ENCODE results near the gene KLF6.

The KLF6 gene

DNA sequence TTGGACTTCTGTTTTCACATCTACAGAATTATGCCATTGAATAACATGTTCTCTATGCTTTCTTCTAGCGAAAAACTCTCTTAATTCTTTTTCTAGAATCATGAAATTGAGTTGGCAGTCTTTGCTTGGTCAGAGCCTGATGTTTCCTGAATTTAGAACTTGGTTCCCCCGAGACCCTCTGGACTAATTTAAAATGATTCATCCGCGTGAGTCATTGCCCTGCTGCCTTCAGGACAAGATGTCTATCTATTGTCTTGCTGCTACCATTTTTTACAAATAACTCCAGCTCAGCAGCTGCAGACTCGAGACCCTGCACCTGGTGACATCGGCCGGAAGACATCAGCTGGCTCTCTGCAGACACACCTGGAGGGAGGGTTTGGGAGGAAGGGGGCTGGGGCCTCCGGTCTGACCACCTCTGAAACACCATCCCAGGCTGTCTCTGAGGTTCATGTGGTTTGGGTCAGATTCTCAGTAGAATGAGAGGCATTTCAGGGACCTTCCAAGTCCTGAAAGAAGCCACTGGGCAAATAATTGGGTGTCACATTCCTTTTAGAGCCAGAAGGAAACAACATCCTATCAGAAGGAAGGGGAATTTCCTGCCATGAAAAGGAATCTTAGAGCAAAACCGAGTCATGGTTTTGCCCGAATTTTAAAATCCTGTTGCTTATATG lies 20.9 kb upstream of the KLF6 start:
- DNase-seq = peak; percentile 70 to 83
- TF ChIP-seq GATA1 (IDR thresholded peaks at IDR 0.05; ENCODE audit: low read depth, low read length) = no peak
- TF ChIP-seq POLR2A (IDR thresholded peaks at IDR 0.05; ENCODE audit: low read length) = no peak

DNA sequence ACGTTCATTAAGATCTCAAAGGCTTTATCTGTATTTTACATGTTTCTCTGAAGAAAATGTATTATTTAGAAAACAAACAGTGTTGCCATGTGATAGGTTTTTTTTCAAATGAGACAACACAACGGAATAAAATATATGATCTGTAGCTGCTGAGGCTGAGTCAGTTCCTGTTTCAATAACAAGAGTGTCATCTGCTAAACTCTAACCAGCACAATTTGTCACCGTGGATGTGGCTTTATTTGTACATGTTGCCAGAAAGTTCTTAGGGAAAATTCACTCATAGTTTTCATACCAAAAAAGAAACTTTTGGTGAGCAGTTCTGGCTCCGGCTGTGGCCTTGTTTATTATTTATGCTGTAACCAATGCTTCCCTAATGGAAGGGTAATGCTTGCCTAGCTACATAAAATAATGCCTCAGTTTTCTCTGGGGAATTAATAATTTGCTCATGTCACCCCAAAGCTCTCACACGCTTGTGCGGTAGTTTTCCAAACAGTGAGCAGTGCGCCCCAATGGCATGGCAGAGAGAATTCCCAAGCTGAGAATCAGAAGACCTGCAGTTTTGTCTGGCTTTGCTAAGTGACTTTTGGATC lies 20.3 kb upstream of the KLF6 start:
- peak; percentile 81 to 85 for DNase-seq
- TF ChIP-seq GATA1 (IDR thresholded peaks at IDR 0.05; ENCODE audit: low read depth, low read length) = no peak
- peak; percentile 57 for TF ChIP-seq POLR2A (IDR thresholded peaks at IDR 0.05; ENCODE audit: low read length)

DNA sequence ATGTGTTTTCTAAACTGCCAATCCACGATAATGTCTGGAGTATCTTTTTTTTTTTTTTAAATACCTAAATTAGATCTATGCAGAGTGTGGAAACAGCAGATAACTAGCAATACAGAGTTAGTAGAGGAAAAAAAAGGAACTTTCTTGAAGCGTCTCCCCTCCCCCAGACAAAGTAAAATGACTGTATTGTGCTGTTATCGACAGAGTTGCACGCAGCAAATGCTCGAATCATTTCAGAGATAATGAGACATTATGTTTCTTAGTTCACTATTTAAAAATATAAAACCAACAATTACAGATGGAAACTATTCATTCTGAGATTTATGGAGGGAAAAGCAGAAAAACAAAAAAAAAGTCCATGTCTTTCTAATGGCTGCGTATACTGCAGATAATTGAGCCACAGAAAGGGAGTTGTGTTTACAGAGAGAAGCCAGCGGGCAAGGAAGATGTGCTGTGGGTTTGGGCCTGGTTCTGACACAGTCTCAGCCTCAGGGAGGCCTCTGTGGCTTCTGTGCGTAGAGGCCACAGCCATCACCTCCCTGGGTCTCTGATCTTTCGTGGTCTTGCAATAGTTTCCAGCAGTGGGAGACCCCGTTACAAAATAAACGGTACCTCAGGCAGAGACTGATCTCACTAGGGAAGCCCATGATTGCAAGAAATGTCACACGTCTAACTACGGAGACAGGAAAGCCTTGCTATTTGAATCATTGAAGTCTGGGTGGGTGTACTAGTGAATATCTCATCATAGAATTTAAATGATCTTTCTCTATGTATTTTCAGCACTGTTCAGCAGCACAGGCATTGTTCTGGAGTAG lies 19.1 kb upstream of the KLF6 start:
- TF ChIP-seq GATA1 (IDR thresholded peaks at IDR 0.05; ENCODE audit: low read depth, low read length) = no peak
- TF ChIP-seq POLR2A (IDR thresholded peaks at IDR 0.05; ENCODE audit: low read length) = peak; percentile 51
- peak; percentile 82 to 91 for DNase-seq

DNA sequence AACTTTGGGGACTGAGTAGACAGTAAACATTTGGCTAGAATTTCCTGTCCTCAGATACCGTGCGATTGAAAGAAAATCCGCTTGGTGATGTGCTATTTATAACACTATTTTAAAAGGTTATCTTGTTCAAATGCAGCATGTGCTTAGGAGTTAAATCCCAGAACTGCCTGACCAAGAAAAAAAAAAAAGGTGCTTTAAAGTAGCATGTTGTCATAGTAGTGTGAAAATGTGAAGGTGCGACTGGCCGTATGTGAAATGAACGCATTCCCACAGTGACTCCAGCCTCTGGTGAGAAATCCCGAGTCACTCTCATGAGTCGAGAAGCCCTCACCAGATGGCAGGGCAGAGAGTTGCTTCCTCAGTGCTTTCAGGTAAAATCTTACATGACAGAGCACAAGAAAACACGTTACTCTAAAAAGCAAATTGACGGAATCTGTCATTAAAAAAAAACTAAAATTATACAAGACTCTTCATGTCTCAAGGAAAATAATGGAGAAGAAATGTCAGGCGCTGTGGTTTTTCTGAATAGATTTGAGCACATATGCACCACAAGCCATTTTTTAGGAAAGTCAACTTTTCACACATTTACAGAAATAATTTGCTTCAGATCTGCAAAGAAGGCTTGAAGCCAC lies 18.4 kb upstream of the KLF6 start:
- TF ChIP-seq POLR2A (IDR thresholded peaks at IDR 0.05; ENCODE audit: low read length) (peak; percentile 46), GATA1 (IDR thresholded peaks at IDR 0.05; ENCODE audit: low read depth, low read length) (no peak)
- peak; percentile 78 to 87 for DNase-seq

DNA sequence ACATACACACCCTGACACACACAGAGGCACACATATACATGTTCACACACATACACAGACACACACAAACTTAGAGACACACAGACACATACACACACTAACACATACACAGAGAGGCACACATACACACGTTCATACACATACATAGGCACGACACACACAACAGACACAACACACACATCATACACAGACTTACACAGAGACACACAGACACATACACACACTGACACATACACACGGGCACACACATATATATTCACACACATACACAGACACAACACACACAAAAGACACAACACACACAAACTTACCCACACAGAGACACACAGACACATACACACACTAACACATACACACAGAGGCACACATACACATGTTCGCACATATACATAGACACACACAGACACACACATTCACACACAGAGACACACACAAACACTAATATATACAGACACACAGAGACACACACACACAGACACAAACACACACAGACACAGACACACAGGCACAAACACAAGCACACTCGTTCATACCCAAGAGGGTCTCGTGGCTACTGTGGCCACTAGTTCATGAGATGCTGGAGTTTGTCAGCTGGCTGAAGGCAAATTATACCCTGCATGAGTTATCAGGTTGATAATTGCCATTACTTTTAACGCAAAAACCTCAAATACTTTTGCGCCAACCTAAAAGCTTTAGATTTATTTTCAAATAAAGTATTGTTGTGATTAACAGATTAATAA lies 17.7 kb upstream of the KLF6 start:
- no peak for TF ChIP-seq POLR2A (IDR thresholded peaks at IDR 0.05; ENCODE audit: low read length)
- DNase-seq = peak; percentile 49 to 63

DNA sequence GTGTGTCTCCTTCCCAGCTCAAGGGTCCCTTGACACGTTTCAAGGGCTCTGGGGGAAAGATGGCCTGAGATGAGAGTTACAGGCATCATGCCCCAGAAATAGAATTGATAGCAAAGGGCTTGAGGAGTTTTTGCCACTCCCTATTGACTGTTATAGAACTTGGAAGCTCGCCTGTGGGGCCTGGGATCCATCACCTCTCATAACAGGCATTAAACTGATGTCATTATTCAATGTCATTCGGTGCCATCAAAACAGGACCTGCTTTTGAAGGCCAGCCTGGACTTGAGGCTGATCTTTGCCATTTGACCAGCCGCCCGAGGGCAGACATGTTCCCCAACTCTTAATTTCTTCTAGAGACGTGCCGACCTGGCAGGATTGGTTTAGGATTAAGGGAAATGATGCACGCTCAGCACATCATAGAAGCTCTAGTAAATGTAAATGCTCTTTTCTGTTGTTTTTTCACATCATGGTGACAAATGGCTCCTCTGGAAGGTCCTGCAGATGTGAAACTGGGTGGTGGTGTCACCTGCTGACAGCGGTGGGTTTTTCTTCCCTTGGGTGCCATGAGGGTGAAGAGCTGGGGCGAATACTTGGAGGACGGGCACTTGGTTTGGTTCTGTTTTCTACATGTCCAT lies 16.7 kb upstream of the KLF6 start:
- TF ChIP-seq GATA1 (IDR thresholded peaks at IDR 0.05; ENCODE audit: low read depth, low read length) = no peak
- no peak for TF ChIP-seq POLR2A (IDR thresholded peaks at IDR 0.05; ENCODE audit: low read length)
- DNase-seq = no peak

DNA sequence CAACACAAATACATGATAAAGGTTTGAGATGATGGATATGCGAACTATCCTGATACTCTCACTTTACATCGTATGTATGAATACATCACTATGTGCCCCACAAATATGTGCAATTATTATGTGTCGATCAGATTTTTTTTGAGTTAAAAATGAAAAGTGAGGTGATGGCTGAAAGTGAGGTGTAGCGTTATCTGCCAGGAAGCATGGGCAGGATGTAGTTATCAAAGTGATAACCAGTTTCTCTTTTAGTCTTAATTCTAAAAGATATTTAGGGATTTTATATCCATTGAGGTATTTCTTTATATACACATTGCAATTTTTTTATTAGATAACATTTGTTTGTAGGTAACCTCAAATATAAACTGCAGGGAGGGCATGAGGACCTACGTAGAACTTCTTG lies 15.6 kb upstream of the KLF6 start:
- TF ChIP-seq GATA1 (IDR thresholded peaks at IDR 0.05; ENCODE audit: low read depth, low read length) = no peak
- TF ChIP-seq POLR2A (IDR thresholded peaks at IDR 0.05; ENCODE audit: low read length) = no peak
- no peak for DNase-seq

DNA sequence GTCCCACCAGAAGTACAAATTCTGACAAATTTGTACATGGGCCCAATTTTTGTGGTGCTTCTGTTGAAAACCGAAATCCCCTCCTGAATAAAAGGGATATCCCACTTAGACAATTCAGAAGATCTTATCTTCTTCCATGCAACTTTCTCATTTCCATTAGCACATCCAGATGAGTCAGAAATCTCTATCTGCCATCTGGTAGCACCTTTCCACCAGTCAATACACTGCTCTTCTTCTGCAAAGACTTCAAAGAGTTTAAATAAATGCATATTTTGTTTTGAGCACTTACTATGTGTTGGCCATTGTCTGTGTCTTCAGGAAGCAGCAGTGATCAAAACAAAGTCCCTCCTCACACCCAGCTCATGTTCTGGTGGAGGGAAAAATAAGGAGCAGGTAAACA lies 12.7 kb upstream of the KLF6 start:
- no peak for TF ChIP-seq POLR2A (IDR thresholded peaks at IDR 0.05; ENCODE audit: low read length)
- TF ChIP-seq GATA1 (IDR thresholded peaks at IDR 0.05; ENCODE audit: low read depth, low read length) = no peak
- DNase-seq = no peak

DNA sequence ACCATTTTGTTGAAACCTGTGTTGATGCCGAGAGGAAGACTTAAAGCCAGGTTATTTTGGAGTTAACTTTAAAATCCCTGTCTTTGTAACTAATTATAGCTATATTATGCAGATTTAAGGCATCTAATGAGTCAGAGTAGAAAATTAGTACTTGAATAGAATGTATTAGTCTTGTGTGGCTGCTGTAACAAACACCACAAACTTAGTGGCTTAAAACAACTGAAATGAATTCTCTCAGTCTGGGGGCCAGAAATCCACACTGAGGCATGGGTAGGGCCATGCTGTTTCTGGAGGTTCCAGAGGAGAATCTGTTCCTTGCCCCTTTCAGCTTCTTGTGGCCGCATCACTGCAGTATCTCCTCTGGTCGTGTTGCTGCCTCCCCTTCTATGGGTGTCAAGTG lies 8.5 kb upstream of the KLF6 start:
- DNase-seq = no peak
- TF ChIP-seq POLR2A (IDR thresholded peaks at IDR 0.05; ENCODE audit: low read length) = no peak
- no peak for TF ChIP-seq GATA1 (IDR thresholded peaks at IDR 0.05; ENCODE audit: low read depth, low read length)

DNA sequence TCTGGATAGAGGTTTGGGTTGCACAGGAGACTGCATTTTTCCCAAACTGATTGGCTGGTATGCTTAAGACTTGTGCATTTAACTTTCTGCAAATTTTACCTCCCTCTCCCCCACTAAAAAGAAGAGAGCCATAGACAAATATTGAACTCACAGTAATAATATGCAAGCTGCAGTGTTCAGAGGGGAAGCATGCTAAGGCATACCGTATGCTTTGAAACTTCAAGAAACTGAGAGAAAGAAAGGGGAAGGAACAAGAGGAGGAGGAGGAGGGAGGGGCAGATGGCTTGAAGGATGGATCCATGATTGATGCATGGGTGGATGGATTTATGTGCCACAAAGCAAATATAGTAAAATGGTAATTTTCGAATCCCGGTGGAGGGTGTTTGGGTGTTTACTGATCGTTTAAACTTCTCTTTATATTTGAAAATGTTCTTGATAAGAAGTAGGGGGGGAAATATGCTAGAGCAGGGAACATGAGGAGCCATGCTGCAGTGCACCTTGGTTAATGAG lies 7.8 kb upstream of the KLF6 start:
- no peak for DNase-seq
- TF ChIP-seq POLR2A (IDR thresholded peaks at IDR 0.05; ENCODE audit: low read length) (no peak), GATA1 (IDR thresholded peaks at IDR 0.05; ENCODE audit: low read depth, low read length) (no peak)

DNA sequence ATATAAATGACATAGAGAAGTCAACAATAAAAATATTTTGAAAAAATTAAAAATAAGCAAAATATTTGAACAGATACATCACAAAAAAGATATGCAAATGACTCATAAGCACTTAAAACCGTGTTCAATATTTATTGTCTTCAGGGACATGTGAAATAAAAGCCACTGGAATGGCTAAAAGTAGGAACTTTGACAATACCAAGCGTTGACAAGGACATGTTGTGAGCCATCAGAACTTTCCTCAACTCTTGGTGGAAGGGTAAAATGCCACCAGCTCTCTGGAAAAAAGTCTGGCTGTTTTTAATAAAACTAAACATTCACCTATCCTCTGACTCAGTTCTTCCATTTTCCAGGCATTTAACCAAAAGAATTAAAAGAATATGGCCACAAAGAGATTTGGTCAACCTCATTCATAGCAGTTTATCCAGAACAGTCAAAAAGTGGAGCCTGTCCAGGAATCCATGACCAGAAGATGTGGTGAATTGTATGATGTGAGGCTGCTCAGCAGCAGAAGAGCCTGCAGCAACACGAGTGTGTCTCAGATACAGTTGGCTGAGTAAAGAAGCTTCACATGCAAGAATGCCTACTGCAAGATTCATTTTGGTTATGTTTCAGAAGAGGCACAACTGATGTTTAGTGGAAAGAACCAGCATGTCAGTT lies 7.1 kb upstream of the KLF6 start:
- no peak for TF ChIP-seq POLR2A (IDR thresholded peaks at IDR 0.05; ENCODE audit: low read length)
- no peak for TF ChIP-seq GATA1 (IDR thresholded peaks at IDR 0.05; ENCODE audit: low read depth, low read length)
- no peak for DNase-seq

DNA sequence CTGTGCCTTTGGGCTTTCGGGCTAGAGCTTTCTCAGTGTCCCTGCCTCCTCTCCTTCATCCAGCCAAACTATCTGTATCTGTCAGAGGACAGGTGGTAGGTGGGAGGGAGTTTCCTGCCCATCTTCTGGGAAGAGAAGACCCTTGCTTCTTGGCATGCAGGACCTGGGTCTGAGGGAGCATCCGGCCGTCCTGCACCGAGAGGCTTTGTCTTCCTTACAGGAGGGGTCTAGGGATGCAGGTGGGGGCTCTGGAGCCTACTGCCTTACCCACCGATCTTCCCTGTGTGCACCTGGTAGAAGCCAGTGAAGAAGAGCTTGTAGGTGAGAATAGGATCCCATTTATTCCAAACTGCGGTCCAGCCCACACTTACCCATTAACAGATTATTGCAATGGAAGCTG lies 5.8 kb upstream of the KLF6 start:
- no peak for DNase-seq
- TF ChIP-seq GATA1 (IDR thresholded peaks at IDR 0.05; ENCODE audit: low read depth, low read length) (no peak), POLR2A (IDR thresholded peaks at IDR 0.05; ENCODE audit: low read length) (no peak)

Data from erythroblast (primary cell).